HEK293T (cell line): Measurements from ENCODE around the gene DDA1.
"Not testable (repeated sequence)": the region's sequence is repeated elsewhere in the genome, so short reads cannot be mapped to it uniquely, and the experiment has no call there.

Experiments
- ARNT ChIP-seq: fragments of 450-650 bp; IDR thresholded peaks from 2 replicates; pipeline ENCODE4 v1.6.1; 2017; ENCODE audit warnings: mild to moderate bottlenecking
- BHLHE40 ChIP-seq: fragments of 450-650 bp; IDR thresholded peaks from 2 replicates; pipeline ENCODE4 v1.6.1; 2016; ENCODE audit warnings: mild to moderate bottlenecking, moderate library complexity, borderline replicate concordance
- CTBP1 ChIP-seq: fragments of 450-650 bp; IDR thresholded peaks from 2 replicates; pipeline ENCODE4 v1.6.1; 2016; ENCODE audit warnings: borderline replicate concordance
- FOXA1 ChIP-seq: fragments of 450-650 bp; IDR thresholded peaks from 2 replicates; pipeline ENCODE4 v1.6.1; 2016; ENCODE audit warnings: mild to moderate bottlenecking
- FOXK2 ChIP-seq: fragments of 450-650 bp; IDR thresholded peaks from 2 replicates; pipeline ENCODE4 v1.6.1; 2016; ENCODE audit warnings: mild to moderate bottlenecking
- FOXM1 ChIP-seq: fragments of 450-650 bp; IDR thresholded peaks from 2 replicates; pipeline ENCODE4 v1.6.1; 2017; ENCODE audit warnings: mild to moderate bottlenecking, borderline replicate concordance
- HDGF ChIP-seq: fragments of 450-650 bp; IDR thresholded peaks from 2 replicates; pipeline ENCODE4 v1.6.1; 2017; ENCODE audit warnings: antibody characterized with exemption, borderline replicate concordance
- L3MBTL2 ChIP-seq: fragments of 450-650 bp; conservative IDR thresholded peaks from 2 replicates; pipeline ENCODE4 v1.6.1; 2016; ENCODE audit warnings: mild to moderate bottlenecking
- LEF1 ChIP-seq: fragments of 450-650 bp; IDR thresholded peaks from 2 replicates; pipeline ENCODE4 v1.6.1; 2017; ENCODE audit warnings: mild to moderate bottlenecking, borderline replicate concordance
- NFRKB ChIP-seq: fragments of 450-650 bp; IDR thresholded peaks from 2 replicates; pipeline ENCODE4 v1.6.1; 2016; ENCODE audit warnings: mild to moderate bottlenecking, moderate library complexity
- SP1 ChIP-seq: fragments of 450-650 bp; IDR thresholded peaks from 2 replicates; pipeline ENCODE4 v1.6.1; 2017
- SUZ12 ChIP-seq: fragments of 450-650 bp; IDR thresholded peaks from 2 replicates; pipeline ENCODE4 v1.6.1; 2016; ENCODE audit warnings: mild to moderate bottlenecking
- TARDBP ChIP-seq: fragments of 450-650 bp; IDR thresholded peaks from 2 replicates; pipeline ENCODE4 v1.6.1; 2016
- TF ChIP-seq, protein P1 (sequence below): fragments of 450-650 bp; IDR thresholded peaks from 2 replicates; pipeline ENCODE4 v1.6.1; 2016

DNA sequence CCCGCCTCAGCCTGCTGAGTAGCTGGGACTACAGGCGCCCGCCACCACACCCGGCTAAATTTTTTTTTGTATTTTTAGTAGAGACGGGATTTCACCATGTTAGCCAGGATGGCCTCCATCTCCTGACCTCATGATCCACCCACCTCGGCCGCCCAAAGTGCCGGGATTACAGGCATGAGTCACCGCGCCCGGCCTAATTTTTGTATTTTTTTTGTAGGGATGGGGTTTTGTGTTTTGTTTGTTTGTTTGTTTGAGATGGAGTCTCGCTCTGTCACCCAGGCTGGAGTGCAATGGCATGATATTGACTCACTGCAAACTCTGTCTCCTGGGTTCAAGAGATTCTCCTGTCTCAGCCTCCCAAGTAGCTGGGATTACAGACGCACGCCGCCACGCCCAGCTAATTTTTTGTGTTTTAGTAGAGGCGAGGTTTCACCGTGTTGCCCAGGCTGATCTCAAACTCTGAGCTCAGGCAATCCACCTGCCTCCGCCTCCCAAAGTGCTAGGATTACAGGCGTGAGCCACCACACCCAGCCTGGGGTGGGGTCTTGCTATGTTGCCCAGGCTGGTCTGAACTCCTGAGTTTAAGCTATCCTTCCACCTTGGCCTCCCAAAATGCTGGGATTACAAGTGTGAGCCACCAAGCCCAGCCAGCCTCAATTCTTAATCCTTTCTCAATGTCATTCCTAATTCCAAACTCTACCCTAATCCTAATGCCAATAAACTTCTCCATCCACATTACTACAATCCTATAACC is 54.7 kb downstream of the DDA1 start:
- TF ChIP-seq FOXK2, NFRKB, SP1, TARDBP, LEF1, FOXM1, SUZ12, L3MBTL2, CTBP1, ARNT, BHLHE40, HDGF, FOXA1: not testable (repeated sequence)
- TF ChIP-seq, protein P1, sequence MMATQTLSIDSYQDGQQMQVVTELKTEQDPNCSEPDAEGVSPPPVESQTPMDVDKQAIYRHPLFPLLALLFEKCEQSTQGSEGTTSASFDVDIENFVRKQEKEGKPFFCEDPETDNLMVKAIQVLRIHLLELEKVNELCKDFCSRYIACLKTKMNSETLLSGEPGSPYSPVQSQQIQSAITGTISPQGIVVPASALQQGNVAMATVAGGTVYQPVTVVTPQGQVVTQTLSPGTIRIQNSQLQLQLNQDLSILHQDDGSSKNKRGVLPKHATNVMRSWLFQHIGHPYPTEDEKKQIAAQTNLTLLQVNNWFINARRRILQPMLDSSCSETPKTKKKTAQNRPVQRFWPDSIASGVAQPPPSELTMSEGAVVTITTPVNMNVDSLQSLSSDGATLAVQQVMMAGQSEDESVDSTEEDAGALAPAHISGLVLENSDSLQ, result not testable (repeated sequence)
